PC-3 (cell line): ENCODE measurements around the gene NKAIN2. TPM values are rescaled to one million over a fixed set of nuclear protein-coding genes. Genes with fewer than 3 reads are reported as not detected.

Experiments used
- ATAC-seq: fragments of 200-7000 bp; cut with Tn5 transposase; 2 replicates; pipeline ENCODE4 v1.9.1; 2020; ENCODE audit warnings: mild to moderate bottlenecking, moderate library complexity
- BruUV-seq: library from RNA; stranded (reverse); fragments of 400-500 nt; replicated peaks from 2 replicates; lab custom pipeline; 2021; lab: Mats Ljungman, UMichigan
- CTCF ChIA-PET: fragments of 300-600 bp; sonication (Branson Sonifier 250); formaldehyde crosslinking; loops from one replicate; lab custom pipeline; 2022; ENCODE audit warnings: antibody characterized with exemption; lab: Charles Lee
- POLR2A ChIA-PET: fragments of 300-600 bp; sonication (Branson Sonifier 250); formaldehyde crosslinking; loops from one replicate; lab custom pipeline; 2022; ENCODE audit warnings: antibody characterized with exemption; ENCODE audit not compliant: unreplicated experiment; lab: Charles Lee
- DNase-seq: peaks from one replicate; pipeline ENCODE4 v3.0.0-alpha.2; 2015
- H2AFZ ChIP-seq: fragments of 300-600 bp; sonication (generic); 2 replicates; pipeline ENCODE4 v1.6.0; 2016; ENCODE audit warnings: antibody characterized with exemption, low read length
- H3F3A ChIP-seq: fragments of 300-600 bp; sonication (generic); one replicate; pipeline ENCODE4 v1.6.0; 2017; ENCODE audit warnings: antibody characterized with exemption, low read length, control low read depth, mild to moderate bottlenecking; ENCODE audit not compliant: unreplicated experiment
- H3K27ac ChIP-seq: fragments of 300-600 bp; sonication (generic); 2 replicates; pipeline ENCODE4 v1.5.1; 2016; ENCODE audit warnings: mild to moderate bottlenecking, low read length
- H3K27me3 ChIP-seq: fragments of 300-600 bp; sonication (generic); 2 replicates; pipeline ENCODE4 v1.6.1; 2016; ENCODE audit warnings: low read length, mixed read lengths
- H3K36me3 ChIP-seq: fragments of 300-600 bp; sonication (generic); 2 replicates; pipeline ENCODE4 v1.6.1; 2016; ENCODE audit warnings: low read depth, mixed run types, low read length, mixed read lengths
- H3K4me1 ChIP-seq: fragments of 300-600 bp; sonication (generic); 2 replicates; pipeline ENCODE4 v1.5.1; 2016; ENCODE audit warnings: low read length; ENCODE audit not compliant: insufficient read depth
- H3K4me2 ChIP-seq: fragments of 300-600 bp; sonication (generic); 2 replicates; pipeline ENCODE4 v1.6.0; 2016; ENCODE audit warnings: low read length
- H3K4me3 ChIP-seq: fragments of 300-600 bp; sonication (generic); 2 replicates; pipeline ENCODE4 v1.5.1; 2016; ENCODE audit warnings: mild to moderate bottlenecking, low read length, mixed read lengths
- H3K79me2 ChIP-seq: fragments of 300-600 bp; sonication (generic); 2 replicates; pipeline ENCODE4 v1.6.1; 2017; ENCODE audit warnings: low read length, mixed read lengths
- H3K9ac ChIP-seq: fragments of 300-600 bp; sonication (generic); 2 replicates; pipeline ENCODE4 v1.6.0; 2016; ENCODE audit warnings: mild to moderate bottlenecking, low read length
- H3K9me2 ChIP-seq: fragments of 300-600 bp; sonication (generic); replicated peaks from 2 replicates; pipeline ENCODE4 v1.6.1; 2016; ENCODE audit warnings: mixed run types, low read length, mixed read lengths
- H3K9me3 ChIP-seq: fragments of 300-600 bp; sonication (generic); 2 replicates; pipeline ENCODE4 v1.6.1; 2016; ENCODE audit warnings: low read length, mixed read lengths
- H4K20me1 ChIP-seq: fragments of 300-600 bp; sonication (generic); 2 replicates; pipeline ENCODE4 v1.6.1; 2016; ENCODE audit warnings: low read length, mixed read lengths
- CTCF ChIP-seq: fragments of 300-600 bp; sonication (generic); conservative IDR thresholded peaks from 2 replicates; pipeline ENCODE4 v1.5.1; 2017; ENCODE audit warnings: antibody characterized with exemption, low read depth, mild to moderate bottlenecking, low read length
- EZH2 ChIP-seq: fragments of 300-600 bp; sonication (generic); IDR thresholded peaks from one replicate; pipeline ENCODE4 v1.6.1; 2017; ENCODE audit warnings: antibody characterized with exemption, mild to moderate bottlenecking, low read length; ENCODE audit not compliant: unreplicated experiment
- EZH2phosphoT487 ChIP-seq: fragments of 300-600 bp; sonication (generic); IDR thresholded peaks from 2 replicates; pipeline ENCODE4 v1.6.1; 2018; ENCODE audit warnings: mild to moderate bottlenecking, antibody characterized with exemption, low read length, borderline replicate concordance
- intact Hi-C: fragments of 100-400 bp; cut with micrococcal nuclease; formaldehyde crosslinking; loops from 2 replicates; pipeline ENCODE4 v1.9.0; 2023
- total RNA-seq: library from RNA; depleted of rRNA; stranded (reverse); fragments of >200 nt; gene quantifications from 2 replicates; pipeline ENCODE4 v1.2.3, GENCODE V29; 2014

NKAIN2 gene
- total RNA-seq, 1 experiment from 2014 or later: not detected

- Histone ChIP-seq H3K4me1 (no peaks in the 10 kb centered on the region), H3K36me3 (no peaks in the 10 kb centered on the region), H3F3A (no peaks in the 10 kb centered on the region), H3K9ac (no peak overlapping the region), H3K9me3 (no peaks in the 10 kb centered on the region), H3K9me2 (no peaks in the 10 kb centered on the region), H3K27me3 (no peaks in the 10 kb centered on the region), H3K79me2 (no peaks in the 10 kb centered on the region), H4K20me1 (no peaks in the 10 kb centered on the region), H3K4me2 (no peak overlapping the region), H2AFZ (no peak overlapping the region), H3K27ac (no peak overlapping the region), H3K4me3 (no peak overlapping the region)
- ChIA-PET POLR2A (no interaction called here), CTCF (no interaction called here)
- BruUV-seq: no TSS peak
- DNase-seq (no peak), ATAC-seq (no peak)
- TF ChIP-seq EZH2: no peak
- TF ChIP-seq CTCF: no peak
- no peak for TF ChIP-seq EZH2phosphoT487
- intact Hi-C loops: no loop called here
Measured at GRCh38 chr6:124522335-124522734, 718.7 kb downstream of the NKAIN2 start.

- CTCF ChIA-PET: no interaction called here
- DNase-seq (no peak), ATAC-seq (no peak)
- TF ChIP-seq CTCF (no peak), EZH2 (no peak), EZH2phosphoT487 (no peak)
- Histone ChIP-seq H4K20me1 (no peaks in the 10 kb centered on the region), H3K9me2 (no peaks in the 10 kb centered on the region), H3K9ac (no peak overlapping the region), H3K27ac (no peak overlapping the region), H3K4me1 (no peaks in the 10 kb centered on the region), H3K79me2 (no peaks in the 10 kb centered on the region), H3K36me3 (no peaks in the 10 kb centered on the region), H3F3A (no peaks in the 10 kb centered on the region), H3K9me3 (no peaks in the 10 kb centered on the region), H3K4me2 (no peak overlapping the region), H2AFZ (no peak overlapping the region), H3K27me3 (no peaks in the 10 kb centered on the region), H3K4me3 (no peak overlapping the region)
- POLR2A ChIA-PET: no interaction called here
- intact Hi-C loops: no loop called here
- BruUV-seq: no TSS peak
Measured at GRCh38 chr6:124524491-124525200, 721.0 kb downstream of the NKAIN2 start.

- CTCF ChIA-PET: no interaction called here
- Histone ChIP-seq H3K9ac (no peak overlapping the region), H3K27me3 (no peaks in the 10 kb centered on the region), H3K4me1 (no peaks in the 10 kb centered on the region), H3K79me2 (no peaks in the 10 kb centered on the region), H3F3A (no peaks in the 10 kb centered on the region), H3K27ac (no peak overlapping the region), H3K9me2 (no peaks in the 10 kb centered on the region), H3K9me3 (no peaks in the 10 kb centered on the region), H3K4me3 (no peak overlapping the region), H4K20me1 (no peaks in the 10 kb centered on the region), H3K4me2 (no peak overlapping the region), H2AFZ (no peak overlapping the region), H3K36me3 (no peaks in the 10 kb centered on the region)
- ATAC-seq (no peak), DNase-seq (no peak)
- intact Hi-C loops: no loop called here
- POLR2A ChIA-PET: no interaction called here
- BruUV-seq: no TSS peak
- no peak for TF ChIP-seq EZH2phosphoT487
- TF ChIP-seq CTCF: no peak
- TF ChIP-seq EZH2: no peak
Measured at GRCh38 chr6:124530926-124531325, 727.3 kb downstream of the NKAIN2 start.
